Activated CD8-positive, alpha-beta T cell treated with anti-CD3 and anti-CD28 coated beads for 36 hours (primary cell): ENCODE measurements around the gene MORC2. TPM values are rescaled to one million over a fixed set of nuclear protein-coding genes. Genes with fewer than 3 reads are reported as not detected.

Source experiments
- ATAC-seq: fragments of 200-7000 bp; cut with Tn5 transposase; one replicate; pipeline ENCODE4 v1.10.0; 2021; ENCODE audit warnings: mild to moderate bottlenecking, moderate library complexity
- CTCF ChIA-PET: fragments of 350-600 bp; sonication (Branson Sonifier 250); formaldehyde crosslinking; loops from one replicate; lab custom pipeline; 2021; ENCODE audit warnings: antibody characterized with exemption; lab: Charles Lee
- POLR2A ChIA-PET: fragments of 350-600 bp; sonication (Branson Sonifier 250); formaldehyde crosslinking; loops from one replicate; lab custom pipeline; 2021; ENCODE audit warnings: antibody characterized with exemption; lab: Charles Lee
- DNase-seq: peaks from one replicate; pipeline ENCODE4 v3.0.0-alpha.2; 2020
- H3K27ac Mint-ChIP-seq: one replicate; pipeline ENCODE4 v1.8.0; 2021; ENCODE audit warnings: mild to moderate bottlenecking, mixed read lengths
- H3K27me3 Mint-ChIP-seq: one replicate; pipeline ENCODE4 v1.8.0; 2021; ENCODE audit warnings: mixed read lengths
- H3K36me3 Mint-ChIP-seq: one replicate; pipeline ENCODE4 v1.8.0; 2021; ENCODE audit warnings: low read depth, mixed read lengths
- H3K4me1 Mint-ChIP-seq: one replicate; pipeline ENCODE4 v1.8.0; 2021; ENCODE audit warnings: low read depth, mixed read lengths
- H3K4me3 Mint-ChIP-seq: one replicate; pipeline ENCODE4 v1.8.0; 2021; ENCODE audit warnings: mild to moderate bottlenecking, moderate library complexity, mixed read lengths
- H3K9me3 Mint-ChIP-seq: one replicate; pipeline ENCODE4 v1.8.0; 2021; ENCODE audit warnings: mixed read lengths
- intact Hi-C: fragments of 100-400 bp; cut with micrococcal nuclease; formaldehyde crosslinking; loops from one replicate; pipeline ENCODE4 v1.10.0; 2022
- total RNA-seq, 2 experiments: library from RNA; stranded (reverse); gene quantifications; one replicate each; pipeline ENCODE4 v1.2.3, GENCODE V29; 2021
- TF ChIP-seq, protein P1 (sequence below): fragments of 200-600 bp; IDR thresholded peaks from one replicate; pipeline ENCODE4 v1.8.0; 2022; ENCODE audit warnings: antibody characterized with exemption, mild to moderate bottlenecking

The MORC2 gene
- total RNA-seq, 2 experiments from 2014 or later, result 20.8 to 23.0 TPM

DNA sequence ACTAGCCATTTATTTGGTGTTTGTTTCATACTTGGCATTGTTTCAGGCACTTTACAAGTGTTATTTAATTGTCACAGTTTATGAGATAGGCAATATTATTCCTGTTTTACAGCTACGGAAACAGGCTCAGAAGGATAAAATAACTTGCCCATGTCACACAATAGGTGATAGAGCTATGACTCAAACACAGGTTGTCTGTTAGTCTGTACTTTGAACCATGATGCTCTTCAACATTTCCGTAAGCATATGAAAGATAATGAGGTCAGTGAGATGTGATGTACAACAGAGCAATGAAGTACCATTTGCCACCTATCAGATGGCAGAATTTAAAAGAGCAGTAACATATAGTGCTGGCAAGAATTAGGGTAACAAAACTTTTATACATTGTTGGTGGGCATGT is 15.7 kb upstream of the MORC2 start:
- ATAC-seq (no peak), DNase-seq (no peak)
- H3K9me3 Mint-ChIP-seq, result peaks cover 54% of the 10 kb centered on the region
- no peaks in the 10 kb centered on the region for H3K27me3 Mint-ChIP-seq
- no peak overlapping the region for H3K27ac Mint-ChIP-seq
- H3K4me1 Mint-ChIP-seq, result peaks cover 5% of the 10 kb centered on the region
- H3K36me3 Mint-ChIP-seq, result no peaks in the 10 kb centered on the region
- ChIA-PET POLR2A (no interaction called here), CTCF (no interaction called here)
- no peak overlapping the region for H3K4me3 Mint-ChIP-seq
- intact Hi-C loops, result no loop called here
- TF ChIP-seq, protein P1, sequence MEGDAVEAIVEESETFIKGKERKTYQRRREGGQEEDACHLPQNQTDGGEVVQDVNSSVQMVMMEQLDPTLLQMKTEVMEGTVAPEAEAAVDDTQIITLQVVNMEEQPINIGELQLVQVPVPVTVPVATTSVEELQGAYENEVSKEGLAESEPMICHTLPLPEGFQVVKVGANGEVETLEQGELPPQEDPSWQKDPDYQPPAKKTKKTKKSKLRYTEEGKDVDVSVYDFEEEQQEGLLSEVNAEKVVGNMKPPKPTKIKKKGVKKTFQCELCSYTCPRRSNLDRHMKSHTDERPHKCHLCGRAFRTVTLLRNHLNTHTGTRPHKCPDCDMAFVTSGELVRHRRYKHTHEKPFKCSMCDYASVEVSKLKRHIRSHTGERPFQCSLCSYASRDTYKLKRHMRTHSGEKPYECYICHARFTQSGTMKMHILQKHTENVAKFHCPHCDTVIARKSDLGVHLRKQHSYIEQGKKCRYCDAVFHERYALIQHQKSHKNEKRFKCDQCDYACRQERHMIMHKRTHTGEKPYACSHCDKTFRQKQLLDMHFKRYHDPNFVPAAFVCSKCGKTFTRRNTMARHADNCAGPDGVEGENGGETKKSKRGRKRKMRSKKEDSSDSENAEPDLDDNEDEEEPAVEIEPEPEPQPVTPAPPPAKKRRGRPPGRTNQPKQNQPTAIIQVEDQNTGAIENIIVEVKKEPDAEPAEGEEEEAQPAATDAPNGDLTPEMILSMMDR, result no peak

DNA sequence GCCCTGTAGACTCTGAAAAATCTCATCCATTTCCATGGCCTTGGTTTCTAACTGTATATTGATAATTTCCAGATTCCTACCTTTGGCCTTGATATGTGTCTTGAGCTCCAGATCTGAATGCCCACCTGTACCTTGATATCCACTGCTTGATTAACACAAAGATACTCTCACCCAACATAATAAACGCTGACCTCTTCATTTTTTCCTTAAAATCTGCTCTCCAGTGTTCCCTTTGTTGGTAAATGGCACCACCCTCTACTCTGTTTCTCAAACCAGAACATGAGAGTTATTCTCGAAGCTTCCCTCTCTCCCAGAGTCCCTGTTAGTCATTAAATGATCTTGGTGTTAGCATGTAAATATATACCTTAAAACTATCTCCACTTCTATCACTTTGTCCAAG is 13.9 kb upstream of the MORC2 start:
- CTCF ChIA-PET, result no interaction called here
- H3K4me3 Mint-ChIP-seq, result no peak overlapping the region
- POLR2A ChIA-PET, result interaction anchor here (1.1 kb wide), 1 partner anchor 14 kb away, joined by 4 read pairs; the partner anchor contains the start of gene MORC2
- H3K36me3 Mint-ChIP-seq, result peaks cover 4% of the 10 kb centered on the region
- intact Hi-C loops, result no loop called here
- no peaks in the 10 kb centered on the region for H3K27me3 Mint-ChIP-seq
- H3K4me1 Mint-ChIP-seq, result peaks cover 5% of the 10 kb centered on the region
- peaks cover 58% of the 10 kb centered on the region for H3K9me3 Mint-ChIP-seq
- DNase-seq, result no peak
- ATAC-seq, result no peak
- no peak overlapping the region for H3K27ac Mint-ChIP-seq
- TF ChIP-seq, protein P1, result no peak

DNA sequence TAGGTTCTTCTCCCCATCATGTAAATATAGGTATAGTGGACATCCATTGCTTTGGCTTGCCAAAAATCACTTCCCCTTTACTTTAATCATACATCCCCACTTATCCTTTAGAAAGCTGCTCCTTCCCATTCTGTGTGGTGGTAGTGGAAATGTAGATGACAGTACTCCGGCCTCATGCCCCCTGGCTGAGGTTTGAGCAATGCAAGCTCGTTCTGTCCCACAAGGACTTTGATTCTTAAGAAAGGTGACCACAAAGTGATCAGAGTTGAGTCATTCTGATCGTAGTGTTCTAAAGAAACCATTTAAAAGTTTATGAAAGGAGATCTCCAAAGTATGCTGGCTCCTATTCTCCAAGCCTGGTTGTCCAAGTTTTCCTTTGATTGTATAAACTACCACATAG is 11.4 kb upstream of the MORC2 start:
- Mint-ChIP-seq H3K4me1 (peaks cover 5% of the 10 kb centered on the region), H3K9me3 (peaks cover 77% of the 10 kb centered on the region), H3K36me3 (peaks cover 28% of the 10 kb centered on the region), H3K27me3 (no peaks in the 10 kb centered on the region), H3K4me3 (no peak overlapping the region), H3K27ac (no peak overlapping the region)
- CTCF ChIA-PET, result no interaction called here
- TF ChIP-seq, protein P1, result no peak
- intact Hi-C loops, result no loop called here
- DNase-seq (no peak), ATAC-seq (peak; percentile 30)
- POLR2A ChIA-PET, result interaction anchor here (1.3 kb wide), 2 partner anchors 11 to 103 kb away, joined by 3 to 4 read pairs; partner anchors contain the start of genes MORC2 and TUG1

DNA sequence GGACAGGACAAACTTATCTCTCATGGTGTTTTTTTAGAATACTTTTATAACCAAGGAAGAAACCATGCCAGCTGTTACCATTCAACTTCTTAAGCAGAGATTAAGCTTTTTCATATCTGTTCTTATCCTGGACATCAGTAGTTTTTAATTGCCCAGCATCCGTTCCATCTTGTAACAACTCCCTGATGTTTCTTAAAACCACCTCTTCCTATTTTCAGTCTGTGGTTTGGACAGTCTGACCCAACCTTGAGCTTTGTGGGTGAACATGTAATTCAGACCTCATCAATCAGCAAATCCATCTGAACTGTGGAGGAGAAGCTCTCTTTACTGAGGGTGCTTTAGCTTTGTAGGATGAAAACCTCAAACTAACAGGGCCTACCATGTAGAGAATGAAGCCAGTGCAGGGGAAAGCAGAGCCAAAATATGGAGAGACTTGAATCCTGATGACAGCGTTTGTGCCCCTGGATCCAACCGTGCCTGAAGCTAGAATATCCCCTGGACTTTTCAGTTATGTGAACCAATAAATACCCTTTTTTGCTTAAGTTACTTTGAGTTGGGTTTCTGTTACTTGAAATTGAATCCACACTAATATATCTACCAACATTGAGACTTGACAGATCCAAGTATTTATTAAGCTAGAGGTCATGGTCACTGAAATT is 9.9 kb upstream of the MORC2 start:
- TF ChIP-seq, protein P1, result no peak
- ChIA-PET POLR2A (interaction anchor here (1.3 to 1.7 kb wide), 2 partner anchors 10 to 104 kb away, joined by 4 to 7 read pairs; partner anchors contain the start of genes MORC2 and TUG1), CTCF (interaction anchor here (0.6 to 1.5 kb wide), 5 partner anchors 9 to 104 kb away, joined by 3 to 4 read pairs (median 3); partner anchors contain the start of genes MORC2 and TUG1)
- intact Hi-C loops, result no loop called here
- H3K36me3 Mint-ChIP-seq, result peaks cover 43% of the 10 kb centered on the region
- no peak overlapping the region for H3K4me3 Mint-ChIP-seq
- H3K27ac Mint-ChIP-seq, result no peak overlapping the region
- H3K4me1 Mint-ChIP-seq, result peaks cover 5% of the 10 kb centered on the region
- DNase-seq, result no peak
- peaks cover 76% of the 10 kb centered on the region for H3K9me3 Mint-ChIP-seq
- no peak for ATAC-seq
- no peaks in the 10 kb centered on the region for H3K27me3 Mint-ChIP-seq

DNA sequence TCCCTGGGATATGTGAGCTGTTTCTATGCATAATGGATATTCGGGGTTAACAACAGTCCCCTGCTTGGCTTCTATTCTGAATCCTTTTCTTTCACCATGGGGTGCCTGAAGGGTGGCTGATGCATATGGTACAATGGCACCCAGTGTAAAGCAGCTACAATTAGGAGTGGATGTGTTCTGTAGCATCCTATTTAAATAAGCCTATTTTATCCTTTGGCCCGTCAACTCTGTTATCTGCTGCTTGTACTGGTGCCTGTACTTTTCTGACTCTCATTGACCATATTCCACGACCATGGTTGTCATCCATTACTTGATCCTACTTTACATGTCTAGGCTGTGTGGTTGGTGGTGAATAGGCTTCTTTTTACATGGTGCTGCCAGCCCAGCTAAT is 1.8 kb upstream of the MORC2 start:
- no peak for ATAC-seq
- peak overlapping the region; percentile 86 for H3K4me3 Mint-ChIP-seq

More for the DNA sequence above, 1.8 kb upstream of the MORC2 start:
- intact Hi-C loops, result no loop called here
- ChIA-PET CTCF (interaction anchor here (0.8 to 3.5 kb wide), 7 partner anchors 15 to 137 kb away, joined by 3 to 38 read pairs (median 4); partner anchors contain the start of gene SELENOM), POLR2A (interaction anchor here (0.6 to 4.5 kb wide), 5 partner anchors 20 to 320 kb away, joined by 3 to 52 read pairs (median 3); partner anchors contain the start of gene SMTN)
- DNase-seq, result no peak
- Mint-ChIP-seq H3K27me3 (no peaks in the 10 kb centered on the region), H3K27ac (peak overlapping the region; percentile 97), H3K4me1 (peaks cover 47% of the 10 kb centered on the region), H3K36me3 (peaks cover 91% of the 10 kb centered on the region), H3K9me3 (peaks cover 63% of the 10 kb centered on the region)
- TF ChIP-seq, protein P1, result no peak
